Lower leg skin (tissue), 3 donors: ENCODE data around the gene SOCS6.

ENCODE experiments used
- CTCF ChIP-seq, 3 donors: fragments of 450-650 bp; IDR thresholded peaks; one replicate each; pipeline ENCODE4 v1.5.1; 2016; ENCODE audit warnings: antibody characterized with exemption in 3 of 3, mild to moderate bottlenecking in 3 of 3, moderate library complexity in 2 of 3
- POLR2A ChIP-seq, 2 donors: fragments of 450-650 bp; IDR thresholded peaks; one replicate each; pipeline ENCODE4 v1.6.1; 2016 to 2017; ENCODE audit warnings: antibody characterized with exemption in 2 of 2, mild to moderate bottlenecking in 1 of 2, moderate library complexity in 1 of 2

DNA sequence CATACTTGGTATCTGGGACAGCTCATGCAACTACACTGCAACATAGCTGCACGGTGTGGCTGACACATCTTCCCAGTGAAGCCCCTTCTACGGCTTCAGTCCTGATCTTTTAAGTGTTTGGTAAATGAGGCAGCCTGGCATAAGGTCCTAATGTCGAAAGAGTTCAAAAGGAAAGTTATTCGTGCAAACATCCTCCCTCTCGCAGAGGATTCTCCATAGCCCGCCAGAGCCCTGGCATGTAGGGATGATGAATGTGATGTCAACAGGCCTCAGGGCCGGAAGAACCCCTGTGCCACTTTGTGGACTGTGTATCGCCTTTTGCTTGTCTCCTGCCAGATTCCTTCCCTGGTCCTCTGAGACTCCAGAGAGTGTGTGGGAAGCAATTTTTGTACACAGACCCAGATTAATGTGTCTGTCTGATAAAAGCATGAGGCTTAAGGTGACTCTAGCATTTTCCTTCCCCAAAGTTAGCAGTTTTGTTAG is 88.5 kb downstream of the SOCS6 start:
- TF ChIP-seq CTCF (IDR thresholded peaks at IDR 0.05): no peak
- TF ChIP-seq POLR2A (IDR thresholded peaks at IDR 0.05): no peak
